GM18868 (cell line): Measurements from ENCODE around the gene EIF2S1.
A peak's percentile ranks its signal among the peaks of the same experiment; 100 is the strongest.
"Not testable (repeated sequence)": the region's sequence is repeated elsewhere in the genome, so short reads cannot be mapped to it uniquely, and the experiment has no call there.

Source experiments
- ATAC-seq: cut with Tn5 transposase; IDR thresholded peaks from one replicate; pipeline ENCODE4 v1.9.1; 2021; ENCODE audit warnings: mild to moderate bottlenecking, moderate library complexity; ENCODE audit not compliant: unreplicated experiment

Gene EIF2S1

DNA sequence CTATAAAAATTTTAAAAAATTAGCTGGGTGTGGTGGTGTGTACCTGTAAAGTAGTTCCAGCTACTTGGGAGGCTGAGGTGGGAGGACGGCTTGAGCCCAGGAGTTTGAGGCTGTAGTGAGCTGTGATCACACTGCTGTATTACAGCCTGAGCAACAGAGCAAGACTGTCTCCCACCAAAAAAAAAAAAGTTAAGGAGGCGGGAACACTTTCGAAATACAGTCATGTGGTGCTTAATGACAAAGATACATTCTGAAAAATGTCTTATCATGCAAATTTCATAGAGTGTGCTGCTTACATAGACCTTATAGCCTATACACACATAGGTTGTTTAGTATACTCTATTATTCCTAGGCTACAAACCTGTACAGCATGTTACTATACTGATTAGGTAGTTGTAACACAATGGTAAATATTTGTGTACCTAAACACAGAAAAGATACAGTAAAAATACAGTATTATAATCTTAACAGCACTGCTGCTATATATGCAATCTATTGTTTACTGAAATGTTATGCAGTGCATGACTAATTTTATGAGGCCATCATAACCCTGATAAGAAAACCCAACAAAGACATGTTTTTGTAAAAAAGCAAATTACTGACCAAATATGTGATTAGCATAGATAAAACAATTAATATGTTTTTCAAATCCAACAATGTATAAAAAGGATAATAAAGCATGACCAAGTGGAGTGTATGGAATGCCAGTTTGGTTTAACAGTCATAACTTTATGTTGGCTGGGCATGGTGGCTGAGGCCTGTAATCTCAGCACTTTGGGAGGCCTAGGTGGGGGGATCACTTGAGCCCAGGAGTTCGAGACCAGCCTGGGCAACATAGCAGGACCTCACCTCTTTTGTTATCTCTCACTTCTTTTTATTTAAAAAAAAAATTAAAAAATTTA is 11.4 kb downstream of the EIF2S1 start:
- ATAC-seq = no peak

DNA sequence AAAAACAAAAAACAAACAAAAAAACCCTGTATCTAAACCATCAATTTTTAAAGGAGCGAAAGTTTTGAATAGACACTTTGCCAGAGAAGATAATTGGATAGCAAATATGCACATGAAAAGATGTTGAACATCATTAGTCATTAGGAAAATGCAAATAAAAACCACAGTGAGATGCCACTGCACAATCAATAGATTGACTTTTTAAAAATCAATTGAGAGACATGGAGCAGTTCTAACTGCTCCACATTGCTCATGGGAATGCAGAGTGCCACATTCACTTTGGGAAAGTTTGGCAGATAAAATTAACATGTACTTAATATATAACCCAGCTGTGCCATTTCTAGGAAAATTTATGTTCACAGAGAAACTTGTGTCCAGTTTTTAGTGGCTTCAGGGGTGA is 12.7 kb downstream of the EIF2S1 start:
- ATAC-seq = no peak

DNA sequence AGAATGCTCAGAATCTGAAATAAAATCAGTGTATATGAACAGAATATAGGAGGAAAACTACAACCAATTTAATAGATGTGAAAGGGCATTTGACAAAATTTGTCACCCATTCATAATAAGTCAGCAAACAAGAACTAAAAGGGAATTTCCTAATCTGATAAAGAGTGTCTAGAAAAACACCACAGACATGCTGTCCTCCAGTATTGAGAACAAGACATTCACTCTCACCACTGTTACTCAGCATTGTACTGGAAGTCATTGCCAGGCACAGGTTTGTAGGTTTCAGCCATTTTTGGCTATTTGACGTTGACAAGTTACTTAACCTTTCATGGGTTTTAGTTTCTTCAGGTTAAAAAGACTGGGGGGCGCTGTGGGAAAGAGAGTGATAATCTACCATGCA is 13.2 kb downstream of the EIF2S1 start:
- ATAC-seq = no peak

DNA sequence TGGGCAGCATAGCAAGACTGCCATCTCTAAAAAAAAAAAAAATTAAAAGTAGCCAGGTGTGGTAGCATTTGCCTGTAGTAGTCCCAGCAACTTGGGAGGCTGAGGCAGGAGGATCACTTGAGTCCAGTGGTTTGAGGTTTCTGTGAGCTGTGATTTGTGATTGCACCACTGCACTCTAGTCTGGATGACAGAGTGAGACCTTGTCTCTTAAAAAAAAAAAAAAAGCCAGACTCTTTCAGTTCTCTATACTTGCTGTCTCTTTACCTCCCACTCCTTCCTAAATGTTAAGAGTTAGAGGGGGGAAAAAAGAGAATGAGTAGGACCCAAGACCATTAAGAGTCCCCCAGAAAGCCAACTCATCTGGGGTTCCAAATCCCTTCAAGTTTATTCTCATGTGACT is 17.8 kb downstream of the EIF2S1 start:
- ATAC-seq = peak; percentile 54

DNA sequence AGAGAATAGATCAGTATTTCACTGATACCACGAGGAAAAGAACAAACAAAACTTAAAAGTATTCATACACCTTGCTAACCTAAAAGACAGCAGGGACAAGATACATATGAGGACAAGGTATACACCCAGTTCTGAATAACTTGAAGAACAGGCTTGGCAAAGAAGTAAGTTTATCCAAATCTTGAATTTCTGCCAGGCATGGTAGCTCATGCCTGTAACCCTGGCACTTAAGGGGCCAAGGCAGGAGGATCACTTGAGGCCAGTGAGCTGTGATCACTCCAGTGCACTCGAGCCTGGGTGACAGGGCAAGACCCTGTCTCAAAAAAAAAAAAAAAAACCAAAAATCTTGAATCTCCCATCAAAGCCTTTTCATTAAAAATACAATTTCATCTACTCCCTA is 25.0 kb downstream of the EIF2S1 start:
- ATAC-seq = no peak

DNA sequence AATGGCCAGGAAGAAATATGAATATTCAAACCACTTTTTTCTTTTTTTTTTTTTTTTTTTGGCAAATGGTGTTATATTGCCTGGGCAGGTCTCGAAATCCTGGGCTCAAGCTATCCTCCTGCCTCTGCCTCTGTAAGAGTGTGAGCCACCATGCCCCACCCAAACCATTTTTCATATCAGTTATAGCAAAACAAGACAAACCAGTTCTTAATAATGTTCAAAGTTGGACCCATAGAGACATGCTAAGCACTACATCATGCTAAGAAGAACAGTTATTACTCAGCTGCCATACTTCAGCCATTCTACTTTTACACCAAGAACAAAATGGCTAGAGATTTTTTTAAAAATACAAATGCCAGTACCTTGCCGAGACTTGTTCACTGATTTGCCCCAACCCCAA is 25.5 kb downstream of the EIF2S1 start:
- ATAC-seq = no peak

DNA sequence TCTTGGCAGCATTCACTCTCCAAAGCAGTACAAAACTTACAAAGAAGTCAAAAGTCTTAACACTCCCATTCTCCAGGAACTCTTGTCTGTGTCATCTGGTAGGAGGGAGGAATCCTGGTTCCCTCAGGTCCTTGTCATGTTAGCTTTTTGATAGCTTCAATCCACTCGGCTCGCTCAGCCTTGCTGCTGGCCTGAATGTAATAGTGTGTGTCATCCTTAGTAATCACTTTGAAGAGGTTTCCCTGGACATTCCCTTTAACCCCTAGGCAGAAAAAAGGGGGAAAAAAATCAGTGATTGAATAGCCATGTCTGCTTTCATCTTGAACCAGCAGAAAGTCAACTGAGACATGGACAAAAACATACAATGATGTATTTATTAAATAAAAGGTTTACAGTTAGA is 27.1 kb downstream of the EIF2S1 start:
- ATAC-seq = no peak

DNA sequence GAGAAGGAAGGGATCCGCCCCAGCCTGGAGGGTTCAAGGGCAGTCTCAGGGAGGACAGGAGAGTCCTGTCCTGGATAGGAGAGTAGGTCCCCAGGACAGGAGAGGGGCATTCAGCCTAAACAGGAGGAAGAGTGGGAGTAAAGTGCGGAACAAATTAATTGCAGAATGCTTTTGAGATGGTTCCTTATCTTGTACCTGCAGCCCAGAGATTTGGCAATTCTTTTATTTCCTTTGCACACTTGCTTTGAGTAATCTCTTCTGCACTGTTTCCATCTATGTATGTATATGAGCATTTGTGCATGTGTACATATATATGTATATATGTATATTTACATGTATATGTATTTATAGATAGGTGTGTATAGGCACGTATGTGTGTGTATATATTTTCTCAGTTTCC is 29.1 kb downstream of the EIF2S1 start:
- ATAC-seq = no peak

DNA sequence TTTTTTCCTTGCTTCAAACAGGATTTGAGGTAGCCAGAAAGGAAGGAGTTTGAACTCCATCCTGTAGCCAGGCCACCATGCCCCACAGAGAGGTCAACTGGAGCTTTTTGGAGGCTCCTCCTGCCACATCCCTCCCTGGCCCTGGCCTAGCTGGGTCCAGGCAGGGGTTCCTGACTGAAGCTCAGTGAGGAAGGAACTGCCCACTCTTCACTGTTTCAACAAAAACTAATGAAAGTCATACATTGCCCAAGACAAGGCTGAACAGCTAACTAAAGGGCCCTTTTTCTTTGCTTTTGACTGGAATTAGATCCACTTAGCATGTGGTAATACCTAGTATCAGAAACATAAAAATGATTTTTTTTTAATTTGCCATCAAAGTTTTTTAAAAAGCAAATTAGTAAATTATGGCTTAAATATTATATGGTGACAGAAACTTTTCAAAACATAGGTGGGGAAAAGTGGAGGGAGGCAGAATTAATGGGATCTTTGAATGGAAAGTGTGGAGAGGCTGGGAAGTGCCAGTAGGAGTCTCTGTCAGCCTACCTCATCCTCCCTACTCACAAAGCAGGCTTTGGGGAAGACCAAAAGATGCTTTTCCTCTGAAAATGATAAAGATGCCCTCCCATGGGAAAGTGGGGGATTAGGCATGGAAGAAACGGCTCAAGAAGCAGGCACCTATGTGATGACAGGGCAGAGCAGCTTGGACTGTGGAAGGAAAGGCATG is 29.8 kb downstream of the EIF2S1 start:
- no peak for ATAC-seq

DNA sequence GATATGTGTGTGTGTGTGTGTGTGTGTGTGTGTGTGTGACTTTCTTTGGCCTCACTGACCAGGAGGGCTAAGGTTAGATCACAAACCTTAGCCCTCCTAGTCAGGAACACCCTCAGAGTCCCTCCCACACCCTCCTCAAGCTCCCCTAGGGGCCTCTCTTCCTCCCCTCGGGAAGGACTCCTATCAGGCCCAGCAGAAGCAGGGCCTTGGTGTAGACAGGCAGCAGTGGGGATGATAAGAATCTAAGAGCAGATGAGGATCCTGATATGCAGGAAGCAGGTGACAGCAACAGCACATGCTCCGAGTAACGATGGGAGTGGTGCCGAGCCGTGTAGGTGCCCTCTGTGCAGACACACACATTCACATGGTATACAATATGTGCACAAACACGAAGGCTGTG is 31.1 kb downstream of the EIF2S1 start:
- no peak for ATAC-seq

DNA sequence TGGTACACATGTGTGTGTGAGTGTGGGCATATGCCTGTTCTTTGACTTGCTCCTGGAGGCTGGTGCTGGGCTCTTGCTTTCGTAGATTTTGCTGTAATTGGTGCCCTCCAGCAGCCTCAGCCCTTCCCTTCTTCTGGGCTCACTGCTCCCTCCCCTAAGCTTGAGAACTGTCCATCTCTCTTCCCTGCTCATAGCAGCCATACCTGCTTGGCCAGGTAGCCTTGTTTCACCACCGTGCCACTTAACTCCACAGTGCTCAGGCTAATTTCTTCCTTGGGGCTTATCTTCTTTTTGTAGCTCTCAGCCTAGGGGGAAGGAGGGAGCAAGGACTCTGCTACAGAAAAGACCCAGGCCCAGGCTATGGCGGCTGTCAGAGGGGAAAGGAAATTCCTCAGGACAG is 32.0 kb downstream of the EIF2S1 start:
- no peak for ATAC-seq

DNA sequence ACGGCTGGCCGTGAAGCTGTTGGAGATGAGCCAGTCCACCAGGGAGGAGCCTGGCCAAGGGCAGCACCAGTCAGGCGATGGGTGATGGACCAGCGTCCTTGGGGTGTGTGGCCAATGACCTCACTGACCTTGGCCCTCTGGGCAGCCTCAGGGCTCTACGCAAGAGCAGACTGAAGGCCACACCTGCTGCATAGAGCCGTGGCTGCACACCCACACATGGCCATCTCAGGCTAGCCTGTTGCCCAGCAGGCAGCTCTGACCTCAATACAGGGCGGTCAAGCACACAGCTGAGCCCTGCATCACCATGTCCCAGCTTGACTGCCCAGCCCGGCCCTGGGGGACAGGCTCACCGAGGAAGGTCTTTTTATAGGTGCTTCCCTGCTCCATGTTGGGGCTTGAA is 32.7 kb downstream of the EIF2S1 start:
- ATAC-seq = no peak

DNA sequence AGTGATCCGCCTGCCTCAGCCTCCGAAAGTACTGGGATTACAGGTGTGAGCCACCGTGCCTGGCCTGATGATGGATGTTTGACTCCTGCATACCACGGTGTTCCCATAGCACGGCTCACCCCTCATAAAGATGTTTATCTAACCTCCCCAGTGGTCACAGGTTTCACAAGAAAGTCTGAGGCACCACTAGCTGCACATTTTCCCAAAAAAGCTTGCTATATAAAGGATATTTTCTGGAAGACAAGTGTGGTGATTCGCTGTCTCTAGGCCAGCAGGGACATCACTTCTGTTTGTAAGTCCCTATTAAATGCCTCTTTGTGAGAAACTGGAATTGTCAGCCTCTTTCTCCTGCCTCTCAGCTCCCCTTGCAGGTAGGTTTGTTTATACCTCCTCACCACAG is 33.6 kb downstream of the EIF2S1 start:
- no peak for ATAC-seq

DNA sequence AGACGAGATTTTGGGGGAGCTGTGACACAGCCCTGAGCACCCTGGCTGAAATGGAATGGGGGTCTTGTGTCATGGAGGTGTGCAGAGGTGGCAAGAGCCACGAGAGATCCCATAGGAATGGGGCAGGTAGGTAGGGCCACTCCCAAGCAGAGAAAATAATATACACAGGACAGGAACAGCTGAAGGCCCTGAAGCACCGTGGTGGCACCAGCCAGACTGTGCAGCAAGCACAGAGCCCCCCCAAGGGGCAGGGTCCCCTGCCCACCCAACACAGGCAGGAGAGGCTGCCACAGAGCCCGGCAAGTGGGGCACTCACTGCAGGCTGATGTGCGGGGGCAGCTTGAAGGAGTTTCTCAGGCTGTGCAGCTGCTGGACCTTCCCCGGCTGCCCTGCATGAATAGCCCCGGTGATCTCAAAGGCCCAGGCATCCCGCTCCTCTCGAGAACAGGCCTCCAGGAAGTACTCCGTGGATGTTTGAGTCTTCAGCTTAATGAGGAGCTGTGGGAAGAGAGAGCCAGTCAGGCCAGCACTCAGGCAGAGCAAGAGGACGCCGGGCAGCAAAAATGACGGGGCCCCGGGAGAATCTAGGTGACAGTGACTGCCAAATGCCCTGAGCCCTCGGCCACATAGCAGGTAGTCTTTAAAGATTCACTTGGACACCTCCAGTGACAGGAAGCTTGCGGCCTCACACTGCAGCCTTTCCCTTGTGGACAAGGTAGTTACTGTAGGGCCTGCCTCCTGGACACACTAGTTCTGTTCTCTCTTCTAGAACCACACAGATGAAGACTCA is 35.2 kb downstream of the EIF2S1 start:
- no peak for ATAC-seq

DNA sequence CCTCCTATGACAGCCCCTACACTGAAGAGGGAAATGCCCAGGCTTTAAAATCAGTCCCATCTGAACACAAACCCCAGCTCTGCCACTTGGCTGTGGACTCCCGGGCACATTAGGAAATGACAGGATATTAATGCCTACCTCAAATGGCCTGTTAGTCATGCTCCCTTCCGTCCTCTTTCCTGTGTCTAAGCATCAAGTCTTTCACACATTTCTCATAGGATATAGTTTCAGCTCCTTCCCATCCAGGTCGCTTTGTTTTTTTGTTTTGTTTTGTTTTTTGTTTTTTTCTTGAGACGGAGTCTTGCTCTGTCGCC is 35.7 kb downstream of the EIF2S1 start:
- no peak for ATAC-seq

DNA sequence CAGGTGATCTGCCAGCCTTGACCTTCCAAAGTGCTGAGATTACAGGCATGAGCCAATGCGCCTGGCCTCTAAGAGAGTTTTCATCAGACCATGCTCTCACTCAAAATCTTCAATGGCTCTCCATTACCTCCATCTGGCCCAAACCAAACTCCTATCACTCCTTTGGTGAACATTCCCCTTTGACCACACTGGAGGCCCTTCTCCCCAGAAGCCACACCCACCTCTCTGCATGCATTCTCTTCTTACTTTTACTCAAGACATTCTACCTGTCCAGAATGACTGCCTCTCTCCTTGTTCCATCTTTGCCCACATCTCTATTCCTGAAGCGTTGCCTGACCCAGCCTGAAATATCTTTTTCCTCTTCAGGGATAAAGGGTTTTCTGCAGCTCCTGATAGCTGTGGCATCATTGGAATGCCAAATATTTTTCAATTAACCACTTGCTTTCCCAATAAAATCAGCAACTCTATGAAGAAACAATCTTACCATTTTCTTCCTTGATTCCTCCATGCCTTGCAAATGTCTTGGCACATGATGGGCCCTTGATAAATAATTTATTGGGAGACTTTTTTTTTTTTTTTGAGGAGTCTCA is 36.3 kb downstream of the EIF2S1 start:
- no peak for ATAC-seq

DNA sequence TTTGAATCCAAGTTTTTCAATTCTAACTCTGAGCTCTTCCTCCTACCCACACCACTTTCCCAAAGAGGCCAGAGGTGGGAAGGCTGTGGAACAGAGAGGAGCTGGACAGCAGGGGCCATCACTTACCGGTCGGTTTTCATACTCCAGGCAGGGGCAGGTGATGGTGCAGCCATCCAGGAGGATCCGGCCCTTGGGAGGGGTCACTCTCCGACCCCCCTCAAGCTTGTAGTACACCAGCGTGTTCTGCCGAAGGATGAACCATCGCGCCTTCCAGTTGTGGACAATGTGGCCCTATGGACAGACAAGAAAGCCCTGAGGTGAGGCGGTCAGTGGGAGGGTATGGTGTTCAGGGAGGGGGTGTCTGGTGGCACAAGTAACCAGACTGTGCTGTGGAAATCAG is 37.4 kb downstream of the EIF2S1 start:
- no peak for ATAC-seq

DNA sequence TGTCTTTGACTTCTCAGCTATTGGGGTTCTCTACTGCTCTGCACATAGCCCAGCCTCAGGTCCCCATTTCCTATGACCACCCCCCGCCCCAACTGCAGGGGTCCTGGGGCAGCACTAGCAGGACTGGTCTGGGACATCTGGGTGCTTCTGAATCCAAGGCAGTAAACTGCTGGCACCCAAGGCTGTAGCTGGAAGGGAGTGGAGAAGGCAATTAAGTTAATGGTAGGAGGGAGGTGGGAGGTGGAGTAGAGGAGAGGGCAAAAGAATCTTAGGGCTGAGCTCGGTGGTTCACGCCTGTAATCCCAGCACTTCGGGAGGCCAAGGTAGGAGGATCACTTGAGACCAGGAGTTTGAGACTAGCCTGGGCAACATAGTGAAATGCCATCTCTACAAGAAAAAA is 40.3 kb downstream of the EIF2S1 start:
- no peak for ATAC-seq

DNA sequence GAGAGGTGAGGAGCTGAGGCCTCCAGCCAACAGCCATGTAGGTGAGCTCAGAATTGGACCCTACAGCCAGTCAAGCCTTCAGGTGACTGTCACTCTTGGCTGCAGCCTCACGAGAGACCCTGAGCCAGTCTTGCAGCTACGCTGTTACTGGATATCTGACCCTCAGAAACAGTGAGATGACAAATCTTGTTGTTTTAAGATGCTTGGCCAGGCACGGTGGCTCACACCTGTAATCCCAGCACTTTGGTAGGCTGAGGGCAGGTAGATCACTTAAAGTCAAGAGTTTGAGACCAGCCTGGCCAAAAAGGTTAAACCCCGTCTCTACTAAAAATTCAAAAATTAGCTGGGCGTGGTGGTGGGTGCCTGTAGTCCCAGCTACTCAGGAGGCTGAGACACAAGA is 45.6 kb downstream of the EIF2S1 start:
- no peak for ATAC-seq

DNA sequence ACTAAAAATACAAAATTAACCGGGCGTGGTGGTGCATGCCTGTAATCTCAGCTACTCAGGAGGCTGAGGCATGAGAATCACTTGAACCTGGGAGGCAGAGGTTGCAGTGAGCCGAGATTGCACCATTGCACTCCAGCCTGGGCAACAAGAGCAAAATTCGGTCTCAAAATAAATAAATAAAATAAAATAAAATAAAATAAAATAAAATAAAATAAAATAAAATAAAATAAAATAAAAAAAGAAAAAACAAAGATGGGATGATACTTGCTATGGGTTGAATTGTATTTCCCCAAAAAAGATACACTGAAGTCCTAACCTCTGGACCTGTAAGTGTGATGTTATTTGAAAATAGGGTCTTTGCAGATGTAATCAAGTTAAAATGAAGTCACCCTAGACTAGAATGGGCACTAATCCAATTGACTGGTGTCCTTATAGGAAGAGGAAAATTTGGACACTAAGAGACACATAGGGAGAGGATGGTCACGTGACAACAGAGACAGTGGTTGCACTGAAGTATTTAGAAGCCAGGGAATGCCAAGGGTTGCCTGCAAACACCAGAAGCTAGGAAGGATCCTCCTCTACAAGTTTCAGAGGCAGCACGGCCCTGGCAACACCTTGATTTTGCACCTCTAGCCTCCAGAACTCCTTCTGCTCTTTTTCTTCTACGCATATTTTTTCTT is 48.1 kb downstream of the EIF2S1 start:
- ATAC-seq = not testable (repeated sequence)

DNA sequence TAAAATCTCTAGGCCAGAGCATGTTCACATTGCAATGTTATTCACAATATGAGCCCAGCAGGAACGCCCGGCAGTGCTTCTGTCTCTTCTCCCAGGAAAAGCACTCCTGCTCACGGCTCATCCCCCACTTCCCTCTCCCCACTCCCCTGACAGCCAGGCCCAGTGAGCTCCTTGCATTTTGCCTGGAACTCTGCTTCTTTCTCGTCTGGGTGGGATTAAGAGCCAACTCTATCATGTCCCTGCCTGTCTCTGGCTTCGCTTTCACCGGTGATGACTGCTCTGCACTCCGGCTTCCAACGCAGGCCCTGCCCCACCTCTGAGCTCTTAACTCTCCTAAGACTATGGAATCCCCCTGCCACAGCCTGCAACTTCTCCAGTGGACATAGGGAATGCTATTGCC is 49.3 kb downstream of the EIF2S1 start:
- no peak for ATAC-seq
